OCI-LY3 (cell line): ENCODE data around the gene TRMT1L.

Experiments used
- EZH2phosphoT487 ChIP-seq: fragments of 200-600 bp; shearing (Covaris generic); IDR thresholded peaks from 2 replicates; pipeline ENCODE4 v1.6.1; 2018; ENCODE audit warnings: antibody characterized with exemption, mixed run types, low read depth
- TF ChIP-seq, protein P1 (sequence below): fragments of 200-600, 300-600 bp; sonication (generic); IDR thresholded peaks from 2 replicates; pipeline ENCODE4 v1.5.1; 2014; ENCODE audit warnings: antibody characterized with exemption, low read length, low read depth

DNA sequence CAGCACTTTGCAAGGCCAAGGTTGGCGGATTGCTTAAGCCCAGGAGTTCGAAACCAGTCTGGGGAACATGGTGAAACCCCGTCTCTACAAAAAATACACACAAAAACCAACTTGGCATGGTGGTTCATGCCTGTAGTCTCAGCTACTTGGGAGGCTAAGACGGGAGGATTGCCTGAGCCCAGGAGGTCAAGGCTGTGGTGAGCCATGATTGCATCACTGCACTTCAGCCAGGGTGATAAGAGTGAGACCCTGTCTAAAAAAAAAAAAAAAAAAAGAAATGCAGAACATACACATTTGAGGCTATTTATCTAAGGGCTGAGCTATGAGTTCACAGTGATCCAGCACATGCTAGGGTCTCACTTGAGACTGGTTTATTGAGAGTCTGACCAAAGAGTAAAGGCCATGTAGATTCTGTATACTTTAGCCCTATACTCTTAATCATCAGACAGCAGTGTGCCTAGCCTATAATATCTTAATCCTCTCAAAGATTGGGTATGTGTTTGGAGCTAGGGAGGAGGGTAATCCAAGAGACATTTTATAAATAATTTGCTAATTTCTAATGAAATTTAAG lies 87.5 kb downstream of the TRMT1L start:
- TF ChIP-seq, protein P1, sequence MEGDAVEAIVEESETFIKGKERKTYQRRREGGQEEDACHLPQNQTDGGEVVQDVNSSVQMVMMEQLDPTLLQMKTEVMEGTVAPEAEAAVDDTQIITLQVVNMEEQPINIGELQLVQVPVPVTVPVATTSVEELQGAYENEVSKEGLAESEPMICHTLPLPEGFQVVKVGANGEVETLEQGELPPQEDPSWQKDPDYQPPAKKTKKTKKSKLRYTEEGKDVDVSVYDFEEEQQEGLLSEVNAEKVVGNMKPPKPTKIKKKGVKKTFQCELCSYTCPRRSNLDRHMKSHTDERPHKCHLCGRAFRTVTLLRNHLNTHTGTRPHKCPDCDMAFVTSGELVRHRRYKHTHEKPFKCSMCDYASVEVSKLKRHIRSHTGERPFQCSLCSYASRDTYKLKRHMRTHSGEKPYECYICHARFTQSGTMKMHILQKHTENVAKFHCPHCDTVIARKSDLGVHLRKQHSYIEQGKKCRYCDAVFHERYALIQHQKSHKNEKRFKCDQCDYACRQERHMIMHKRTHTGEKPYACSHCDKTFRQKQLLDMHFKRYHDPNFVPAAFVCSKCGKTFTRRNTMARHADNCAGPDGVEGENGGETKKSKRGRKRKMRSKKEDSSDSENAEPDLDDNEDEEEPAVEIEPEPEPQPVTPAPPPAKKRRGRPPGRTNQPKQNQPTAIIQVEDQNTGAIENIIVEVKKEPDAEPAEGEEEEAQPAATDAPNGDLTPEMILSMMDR: no peak
- no peak for TF ChIP-seq EZH2phosphoT487
